ENCODE data around the gene TBX1.
A peak's percentile ranks its signal among the peaks of the same experiment; 100 is the strongest.
"Not testable (repeated sequence)": the region's sequence is repeated elsewhere in the genome, so short reads cannot be mapped to it uniquely, and the experiment has no call there.

The TBX1 gene

GRCh38 chr22:19772673-19773469 is 12.3 kb downstream of the TBX1 start:
- Histone ChIP-seq H3K36me3 (ENCODE audit: control insufficient read depth, insufficient read depth, low read length) (no peaks in the 10 kb centered on the region), H3K27me3 (replicated peaks; ENCODE audit: control insufficient read depth, insufficient read depth, low read length) (no peaks in the 10 kb centered on the region; the same call in none of the 2 replicates), H3K4me3 (replicated peaks; ENCODE audit: low read depth, low read length) (no peak overlapping the region)
- peak; percentile 33 for TF ChIP-seq CTCF (IDR thresholded peaks at IDR 0.05; ENCODE audit: insufficient read depth, low read length, poor library complexity, severe bottlenecking)
- DNase-seq (ENCODE audit: extremely low read depth, insufficient read length): peak; percentile 68

GRCh38 chr22:19773470-19774040 is 13.0 kb downstream of the TBX1 start:
- H3K36me3 ChIP-seq (ENCODE audit: control insufficient read depth, insufficient read depth, low read length): no peaks in the 10 kb centered on the region
- H3K27me3 ChIP-seq (replicated peaks; ENCODE audit: control insufficient read depth, insufficient read depth, low read length): no peaks in the 10 kb centered on the region; the same call in none of the 2 replicates
- H3K4me3 ChIP-seq (replicated peaks; ENCODE audit: low read depth, low read length): no peak overlapping the region
- no peak for TF ChIP-seq CTCF (IDR thresholded peaks at IDR 0.05; ENCODE audit: insufficient read depth, low read length, poor library complexity, severe bottlenecking)
- no peak for DNase-seq (ENCODE audit: extremely low read depth, insufficient read length)

- no peak for TF ChIP-seq CTCF (IDR thresholded peaks at IDR 0.05; ENCODE audit: insufficient read depth, low read length, poor library complexity, severe bottlenecking)
- Histone ChIP-seq H3K36me3 (ENCODE audit: control insufficient read depth, insufficient read depth, low read length) (no peaks in the 10 kb centered on the region), H3K4me3 (replicated peaks; ENCODE audit: low read depth, low read length) (no peak overlapping the region), H3K27me3 (replicated peaks; ENCODE audit: control insufficient read depth, insufficient read depth, low read length) (no peaks in the 10 kb centered on the region; the same call in none of the 2 replicates)
- no peak for DNase-seq (ENCODE audit: extremely low read depth, insufficient read length)
These were observed 14.1 kb downstream of the TBX1 start for GRCh38 chr22:19774628-19775027.

- H3K27me3 ChIP-seq (replicated peaks; ENCODE audit: control insufficient read depth, insufficient read depth, low read length): no peaks in the 10 kb centered on the region; the same call in 1 of the 2 replicates
- H3K36me3 ChIP-seq (ENCODE audit: control insufficient read depth, insufficient read depth, low read length): no peaks in the 10 kb centered on the region
- H3K4me3 ChIP-seq (replicated peaks; ENCODE audit: low read depth, low read length): no peak overlapping the region
- DNase-seq (ENCODE audit: extremely low read depth, insufficient read length): no peak
- TF ChIP-seq CTCF (IDR thresholded peaks at IDR 0.05; ENCODE audit: insufficient read depth, low read length, poor library complexity, severe bottlenecking): no peak
These were observed 15.1 kb downstream of the TBX1 start for GRCh38 chr22:19775496-19776325.

- Histone ChIP-seq H3K36me3 (ENCODE audit: control insufficient read depth, insufficient read depth, low read length) (no peaks in the 10 kb centered on the region), H3K27me3 (replicated peaks; ENCODE audit: control insufficient read depth, insufficient read depth, low read length) (no peaks in the 10 kb centered on the region; the same call in 1 of the 2 replicates), H3K4me3 (replicated peaks; ENCODE audit: low read depth, low read length) (no peak overlapping the region)
- no peak for DNase-seq (ENCODE audit: extremely low read depth, insufficient read length)
- no peak for TF ChIP-seq CTCF (IDR thresholded peaks at IDR 0.05; ENCODE audit: insufficient read depth, low read length, poor library complexity, severe bottlenecking)
These were observed 16.0 kb downstream of the TBX1 start for GRCh38 chr22:19776433-19777031.

- H3K36me3 ChIP-seq (ENCODE audit: control insufficient read depth, insufficient read depth, low read length); H3K4me3 ChIP-seq (replicated peaks; ENCODE audit: low read depth, low read length); H3K27me3 ChIP-seq (replicated peaks; ENCODE audit: control insufficient read depth, insufficient read depth, low read length); DNase-seq (ENCODE audit: extremely low read depth, insufficient read length): not testable (repeated sequence)
These were observed 16.6 kb downstream of the TBX1 start for GRCh38 chr22:19777192-19777591.
